Kidney epithelial cell (primary cell): ENCODE results near the gene FAM114A1. TPM values are rescaled to one million over a fixed set of nuclear protein-coding genes. Genes with fewer than 3 reads are reported as not detected.

ENCODE experiments used
- DNase-seq: peaks from one replicate; pipeline ENCODE4 v3.0.0-alpha.2; 2010; ENCODE audit warnings: low read depth
- H3K27me3 ChIP-seq: 2 replicates; pipeline ENCODE4 v1.6.0; 2011; ENCODE audit warnings: low read length; ENCODE audit not compliant: control insufficient read depth, insufficient read depth
- H3K36me3 ChIP-seq: 2 replicates; pipeline ENCODE4 v1.5.1; 2011; ENCODE audit warnings: low read length; ENCODE audit not compliant: control insufficient read depth, insufficient read depth
- H3K4me3 ChIP-seq: 2 replicates; pipeline ENCODE4 v1.5.1; 2011; ENCODE audit warnings: low read depth, mild to moderate bottlenecking, control low read depth, low read length
- total RNA-seq: library from RNA; depleted of rRNA; stranded (reverse); fragments of >200 nt; gene quantifications from 2 replicates; pipeline ENCODE4 v1.2.3, GENCODE V29; 2015
- TF ChIP-seq, protein P1 (sequence below): IDR thresholded peaks from 2 replicates; pipeline ENCODE4 v1.5.1; 2011; ENCODE audit warnings: mild to moderate bottlenecking, moderate library complexity, low read length, control low read depth, inconsistent platforms; ENCODE audit not compliant: insufficient read depth, poor library complexity, severe bottlenecking

FAM114A1 gene
- total RNA-seq, 1 donor from 2014 or later: 53.9 TPM

DNA sequence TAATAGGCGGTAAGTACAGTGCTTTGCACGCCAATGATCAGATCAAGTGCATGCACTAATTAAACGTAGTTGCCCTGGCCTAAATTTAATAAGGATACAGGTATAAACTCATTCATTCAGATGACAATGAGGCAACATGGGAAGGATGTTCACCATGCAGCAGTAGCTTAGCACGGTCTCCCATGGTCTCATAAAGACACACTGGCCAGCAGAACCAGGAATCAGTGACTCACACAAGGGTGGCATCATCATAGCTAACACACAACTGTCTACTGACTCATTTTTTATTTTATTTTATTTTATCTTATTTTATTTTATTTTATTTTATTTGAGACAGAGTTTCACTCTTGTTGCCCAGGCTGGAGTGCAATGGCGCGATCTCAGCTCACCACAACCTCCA is 121.9 kb downstream of the FAM114A1 start:
- Histone ChIP-seq H3K27me3 (no peaks in the 10 kb centered on the region), H3K4me3 (no peak overlapping the region), H3K36me3 (no peaks in the 10 kb centered on the region)
- DNase-seq: no peak
- TF ChIP-seq, protein P1, sequence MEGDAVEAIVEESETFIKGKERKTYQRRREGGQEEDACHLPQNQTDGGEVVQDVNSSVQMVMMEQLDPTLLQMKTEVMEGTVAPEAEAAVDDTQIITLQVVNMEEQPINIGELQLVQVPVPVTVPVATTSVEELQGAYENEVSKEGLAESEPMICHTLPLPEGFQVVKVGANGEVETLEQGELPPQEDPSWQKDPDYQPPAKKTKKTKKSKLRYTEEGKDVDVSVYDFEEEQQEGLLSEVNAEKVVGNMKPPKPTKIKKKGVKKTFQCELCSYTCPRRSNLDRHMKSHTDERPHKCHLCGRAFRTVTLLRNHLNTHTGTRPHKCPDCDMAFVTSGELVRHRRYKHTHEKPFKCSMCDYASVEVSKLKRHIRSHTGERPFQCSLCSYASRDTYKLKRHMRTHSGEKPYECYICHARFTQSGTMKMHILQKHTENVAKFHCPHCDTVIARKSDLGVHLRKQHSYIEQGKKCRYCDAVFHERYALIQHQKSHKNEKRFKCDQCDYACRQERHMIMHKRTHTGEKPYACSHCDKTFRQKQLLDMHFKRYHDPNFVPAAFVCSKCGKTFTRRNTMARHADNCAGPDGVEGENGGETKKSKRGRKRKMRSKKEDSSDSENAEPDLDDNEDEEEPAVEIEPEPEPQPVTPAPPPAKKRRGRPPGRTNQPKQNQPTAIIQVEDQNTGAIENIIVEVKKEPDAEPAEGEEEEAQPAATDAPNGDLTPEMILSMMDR: no peak

DNA sequence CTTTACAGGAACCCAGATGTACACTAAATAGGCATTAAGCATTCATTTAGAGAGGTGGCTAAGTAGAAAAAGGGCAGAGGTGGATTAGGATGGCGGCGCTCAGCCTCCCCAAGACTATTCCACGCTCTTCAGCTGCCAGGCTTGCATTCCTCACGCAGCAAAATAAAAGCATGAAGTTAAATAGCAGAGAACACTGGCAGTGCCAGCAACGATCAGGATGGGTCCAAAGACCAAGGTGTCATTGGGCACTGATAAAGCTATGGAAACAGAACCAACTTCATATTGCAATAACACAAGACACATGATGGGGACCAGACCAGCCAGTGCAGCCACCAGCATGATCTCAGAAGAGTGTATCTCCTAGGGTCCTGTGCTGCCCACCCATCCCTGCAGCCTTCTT is 122.6 kb downstream of the FAM114A1 start:
- TF ChIP-seq, protein P1: no peak
- H3K4me3 ChIP-seq: no peak overlapping the region
- H3K27me3 ChIP-seq: no peaks in the 10 kb centered on the region

DNA sequence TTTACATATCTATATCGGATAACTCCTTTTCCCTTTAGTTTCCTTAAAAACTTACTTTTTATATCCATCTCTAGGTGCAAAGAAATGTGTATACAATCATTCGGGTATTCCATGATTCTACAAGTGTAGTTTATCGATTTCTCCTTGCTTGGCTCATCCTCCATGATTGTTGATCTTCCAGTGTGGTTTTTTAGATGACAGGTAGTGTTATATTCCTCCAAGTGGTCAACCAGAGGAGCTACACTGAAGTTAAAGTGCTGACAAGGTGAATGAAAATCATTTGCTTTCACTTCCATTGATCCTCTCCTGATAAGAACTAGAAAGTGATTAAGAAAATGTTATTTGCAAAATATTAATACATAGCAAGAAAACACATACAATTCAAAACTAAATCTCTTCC is 126.1 kb downstream of the FAM114A1 start:
- no peak for DNase-seq
- H3K36me3 ChIP-seq: no peaks in the 10 kb centered on the region

More for the DNA sequence above, 122.6 kb downstream of the FAM114A1 start:
- no peak for DNase-seq
- no peaks in the 10 kb centered on the region for H3K36me3 ChIP-seq

DNA sequence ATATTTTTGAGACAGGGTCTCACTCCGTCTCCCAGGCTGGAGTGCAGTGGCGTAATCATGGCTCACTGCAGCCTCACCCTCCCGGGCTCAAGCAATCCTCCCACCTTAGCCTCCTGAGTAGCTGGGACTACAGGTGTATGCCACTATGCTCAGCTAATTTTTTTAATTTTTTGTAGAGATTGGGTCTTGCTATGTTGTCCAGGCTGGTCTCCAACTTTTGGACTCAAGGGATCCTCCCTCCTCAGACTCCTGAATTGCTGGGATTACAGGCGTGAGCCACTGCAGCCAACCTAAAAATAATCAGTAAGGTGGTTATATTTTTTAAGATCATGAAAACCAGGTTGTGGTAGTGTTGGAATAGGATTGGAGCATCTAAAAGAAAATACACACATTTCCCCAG is 126.5 kb downstream of the FAM114A1 start:
- Histone ChIP-seq H3K4me3 (no peak overlapping the region), H3K27me3 (no peaks in the 10 kb centered on the region), H3K36me3 (no peaks in the 10 kb centered on the region)
- no peak for DNase-seq
- TF ChIP-seq, protein P1: no peak

More for the DNA sequence above, 126.1 kb downstream of the FAM114A1 start:
- TF ChIP-seq, protein P1: no peak
- Histone ChIP-seq H3K4me3 (no peak overlapping the region), H3K27me3 (no peaks in the 10 kb centered on the region)

Other genes with a start within 250 kb of the FAM114A1 start
- gene KLF3, start 203.6 kb upstream of the FAM114A1 start, total RNA-seq: 39.2 and 45.4 TPM in 2 replicates
- not detected in 2 replicates for gene TLR10, start 84.8 kb upstream of the FAM114A1 start, total RNA-seq
- 0.67 and 0.89 TPM in 2 replicates for gene TLR1, start 63.0 kb upstream of the FAM114A1 start, total RNA-seq
- 1.1 and 1.3 TPM in 2 replicates for gene TLR6, start 11.0 kb upstream of the FAM114A1 start, total RNA-seq
- 2.0 and 5.2 TPM in 2 replicates for gene TMEM156, start 164.6 kb downstream of the FAM114A1 start, total RNA-seq
- gene KLHL5, start 194.4 kb downstream of the FAM114A1 start, total RNA-seq: 56.2 and 57.1 TPM in 2 replicates